Measurements from ENCODE around the gene NDFIP2. TPM values are rescaled to one million over a fixed set of nuclear protein-coding genes. Genes with fewer than 3 reads are reported as not detected.

Gene NDFIP2
- total and polyA plus RNA-seq, 2 experiments from 2014 or later: 28.3 to 28.7 TPM

GRCh38 chr13:79528356-79528755, 47.4 kb downstream of the NDFIP2 start (continued):
- TF ChIP-seq ZNF331 (CRISPR knock-in tag; IDR thresholded peaks at IDR 0.05; ENCODE audit: low read depth) (no peak), EZH2 (IDR thresholded peaks at IDR 0.05; ENCODE audit: low read depth, unreplicated experiment) (no peak), REST (IDR thresholded peaks at IDR 0.05; ENCODE audit: unreplicated experiment) (no peak), CREB1 (CRISPR knock-in tag; IDR thresholded peaks at IDR 0.05; ENCODE audit: low read depth) (no peak), POLR2AphosphoS5 (IDR thresholded peaks at IDR 0.05; ENCODE audit: low read depth) (no peak), EZH2phosphoT487 (IDR thresholded peaks at IDR 0.05; ENCODE audit: unreplicated experiment) (no peak)

- no peak overlapping the region for H3K27ac Mint-ChIP-seq
- H3K27me3 Mint-ChIP-seq (ENCODE audit: insufficient read depth, low read depth, poor library complexity): no peaks in the 10 kb centered on the region
- no peaks in the 10 kb centered on the region; the same call in 2 of the 3 replicates for H3K36me3 Mint-ChIP-seq (ENCODE audit: low read depth)
- Histone ChIP-seq H3K4me2 (no peak overlapping the region), H3F3A (replicated peaks; ENCODE audit: low read depth) (no peaks in the 10 kb centered on the region), H3K9me2 (ENCODE audit: insufficient read depth) (no peaks in the 10 kb centered on the region), H3K27ac (ENCODE audit: low read depth) (no peak overlapping the region), H3K27me3 (ENCODE audit: insufficient read depth) (no peaks in the 10 kb centered on the region), H3K4me1 (ENCODE audit: insufficient read depth) (peaks cover 17% of the 10 kb centered on the region), H3K36me3 (ENCODE audit: insufficient read depth) (no peaks in the 10 kb centered on the region), H3K4me3 (no peak overlapping the region), H2AFZ (no peak overlapping the region), H3K79me2 (replicated peaks; ENCODE audit: insufficient read depth) (no peaks in the 10 kb centered on the region; the same call in 1 of the 2 replicates), H4K20me1 (replicated peaks; ENCODE audit: insufficient read depth) (no peaks in the 10 kb centered on the region)
- H3K4me3 Mint-ChIP-seq: no peak overlapping the region
- no peaks in the 10 kb centered on the region for H3K9me3 Mint-ChIP-seq
- H3K4me1 Mint-ChIP-seq: peaks cover 9% of the 10 kb centered on the region
- ATAC-seq: no peak
- no peak for DNase-seq (ENCODE audit: low spot score)
- TF ChIP-seq ZNF331 (CRISPR knock-in tag; IDR thresholded peaks at IDR 0.05; ENCODE audit: low read depth) (no peak), EZH2phosphoT487 (IDR thresholded peaks at IDR 0.05; ENCODE audit: unreplicated experiment) (no peak), STAT1 (IDR thresholded peaks at IDR 0.05; ENCODE audit: unreplicated experiment) (no peak), POLR2AphosphoS5 (IDR thresholded peaks at IDR 0.05; ENCODE audit: low read depth) (no peak), NANOG (IDR thresholded peaks at IDR 0.05; ENCODE audit: borderline replicate concordance) (no peak), ETS1 (IDR thresholded peaks at IDR 0.05) (no peak), ZNF114 (CRISPR knock-in tag; IDR thresholded peaks at IDR 0.05) (no peak), CREB1 (CRISPR knock-in tag; IDR thresholded peaks at IDR 0.05; ENCODE audit: low read depth) (no peak), JUNB (IDR thresholded peaks at IDR 0.05; ENCODE audit: unreplicated experiment) (no peak), EZH2 (IDR thresholded peaks at IDR 0.05; ENCODE audit: low read depth, unreplicated experiment) (no peak), ZNF462 (CRISPR knock-in tag; IDR thresholded peaks at IDR 0.05) (no peak)
- TF ChIP-seq, protein P1, sequence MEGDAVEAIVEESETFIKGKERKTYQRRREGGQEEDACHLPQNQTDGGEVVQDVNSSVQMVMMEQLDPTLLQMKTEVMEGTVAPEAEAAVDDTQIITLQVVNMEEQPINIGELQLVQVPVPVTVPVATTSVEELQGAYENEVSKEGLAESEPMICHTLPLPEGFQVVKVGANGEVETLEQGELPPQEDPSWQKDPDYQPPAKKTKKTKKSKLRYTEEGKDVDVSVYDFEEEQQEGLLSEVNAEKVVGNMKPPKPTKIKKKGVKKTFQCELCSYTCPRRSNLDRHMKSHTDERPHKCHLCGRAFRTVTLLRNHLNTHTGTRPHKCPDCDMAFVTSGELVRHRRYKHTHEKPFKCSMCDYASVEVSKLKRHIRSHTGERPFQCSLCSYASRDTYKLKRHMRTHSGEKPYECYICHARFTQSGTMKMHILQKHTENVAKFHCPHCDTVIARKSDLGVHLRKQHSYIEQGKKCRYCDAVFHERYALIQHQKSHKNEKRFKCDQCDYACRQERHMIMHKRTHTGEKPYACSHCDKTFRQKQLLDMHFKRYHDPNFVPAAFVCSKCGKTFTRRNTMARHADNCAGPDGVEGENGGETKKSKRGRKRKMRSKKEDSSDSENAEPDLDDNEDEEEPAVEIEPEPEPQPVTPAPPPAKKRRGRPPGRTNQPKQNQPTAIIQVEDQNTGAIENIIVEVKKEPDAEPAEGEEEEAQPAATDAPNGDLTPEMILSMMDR (conservative IDR thresholded peaks at IDR 0.05; ENCODE audit: low read depth in 2 of 2): no peak
Observed at GRCh38 chr13:79528759-79529191, 47.8 kb downstream of the NDFIP2 start.

Data from GM23338 (cell line).